ENCODE data around the gene TNFRSF1A. TPM values are rescaled to one million over a fixed set of nuclear protein-coding genes. Genes with fewer than 3 reads are reported as not detected.
"Not testable (repeated sequence)": the region's sequence is repeated elsewhere in the genome, so short reads cannot be mapped to it uniquely, and the experiment has no call there.

Gene TNFRSF1A
- total and polyA plus RNA-seq, 5 donors from 2014 or later = 25.6 to 39.5 (median 34.0) TPM

DNA sequence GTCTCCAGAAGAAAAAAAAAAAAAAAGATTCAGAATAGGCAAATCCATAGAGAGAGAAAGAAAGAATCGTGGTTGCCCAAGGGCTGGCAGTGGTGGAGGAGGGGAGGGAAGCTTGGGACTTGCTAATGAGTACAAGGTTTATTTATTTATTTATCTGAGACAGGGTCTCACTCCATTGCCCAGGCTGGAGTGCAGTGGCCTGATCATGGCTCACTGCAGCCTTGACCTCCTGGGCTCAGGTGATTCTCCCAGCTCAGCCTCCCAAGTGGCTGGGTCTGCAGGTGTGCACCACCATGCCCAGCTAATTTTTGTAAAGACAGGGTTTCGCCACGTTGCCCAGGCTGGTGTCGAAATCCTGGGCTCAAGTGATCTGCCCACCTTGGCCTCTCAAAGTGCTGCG, 9.7 kb upstream of the TNFRSF1A start:
- no peaks in the 10 kb centered on the region for H3K36me3 Mint-ChIP-seq
- no peak for ATAC-seq (ENCODE audit: low read depth in 2 of 2)

DNA sequence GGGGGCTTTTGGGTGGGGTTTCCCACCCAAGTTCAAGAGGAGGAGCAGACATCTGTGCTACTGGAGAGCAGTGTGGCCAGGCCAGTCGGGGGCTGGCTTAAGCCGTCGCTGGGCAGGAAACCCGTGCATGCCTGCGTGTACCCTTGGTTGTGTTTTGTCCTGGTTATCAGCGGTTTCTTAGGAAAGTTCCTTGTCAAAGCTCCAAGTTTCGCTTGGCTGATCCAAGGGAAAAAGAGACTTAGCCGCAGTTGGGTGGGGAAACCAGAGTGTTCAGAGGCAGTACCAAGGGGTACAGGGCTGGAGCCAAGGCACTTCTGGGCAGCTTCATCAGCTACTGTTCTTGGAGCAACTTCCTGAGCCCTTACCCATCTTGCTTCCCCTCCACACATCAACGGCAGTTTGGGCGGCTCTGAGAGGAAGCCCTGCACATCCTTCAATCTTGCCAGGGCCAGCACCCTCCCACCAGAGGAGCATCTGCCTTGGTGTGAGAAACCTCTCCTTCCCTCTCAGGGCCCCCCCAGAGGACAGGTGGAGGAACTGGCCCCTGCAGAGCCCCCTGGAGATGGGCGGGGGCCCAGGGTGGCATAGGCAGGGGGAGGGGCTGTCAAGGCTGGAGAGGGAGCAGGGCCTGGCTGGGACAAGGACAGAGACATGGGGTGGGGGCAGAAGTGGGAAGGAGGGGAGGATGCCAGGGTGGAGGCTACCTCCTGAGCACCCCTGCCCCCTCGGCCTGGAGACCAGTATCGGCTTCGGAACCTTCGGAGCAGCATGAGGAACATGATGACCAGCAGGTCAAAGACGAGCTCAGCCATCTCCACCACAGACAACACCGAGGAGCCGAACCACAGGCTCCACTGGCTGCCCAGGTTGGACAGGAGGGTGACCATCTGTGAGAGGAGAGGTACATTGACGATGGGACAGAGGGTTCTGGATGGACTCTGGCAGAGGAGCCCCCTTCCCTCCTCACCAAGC, 5.8 kb upstream of the TNFRSF1A start:
- H3K4me1 ChIP-seq (ENCODE audit: control insufficient read depth, insufficient read depth, low read length, poor library complexity, severe bottlenecking) = peaks cover 24% of the 10 kb centered on the region
- peaks cover 5 to 43% (median 21%) of the 10 kb centered on the region in 4 donors for H3K4me1 Mint-ChIP-seq
- peaks cover 4% of the 10 kb centered on the region for H3K27me3 Mint-ChIP-seq
- H3K27ac ChIP-seq (ENCODE audit: insufficient read depth, low read length, poor library complexity, severe bottlenecking) = no peak overlapping the region
- H3K27me3 ChIP-seq (ENCODE audit: control insufficient read depth, insufficient read depth, low read length) = no peaks in the 10 kb centered on the region
- ATAC-seq (ENCODE audit: low read depth in 2 of 2) (no peak), DNase-seq (peak in 1 of 3 donors; percentile 53)
- no peaks in the 10 kb centered on the region for H3K9me3 Mint-ChIP-seq
- no peak overlapping the region for H3K4me3 ChIP-seq (ENCODE audit: low read depth, low read length)
- no peaks in the 10 kb centered on the region for H3K36me3 ChIP-seq (ENCODE audit: control insufficient read depth, insufficient read depth, low read length)
- H3K27ac Mint-ChIP-seq = peak overlapping the region in 1 of 3 donors; percentile 83
- H3K9me3 ChIP-seq (ENCODE audit: control insufficient read depth in 2 of 2, low read length in 2 of 2) = no peaks in the 10 kb centered on the region
- peak overlapping the region in 1 of 4 donors; percentile 33 for H3K4me3 Mint-ChIP-seq
- no peaks in the 10 kb centered on the region for H3K36me3 Mint-ChIP-seq

More for the DNA sequence above, 9.7 kb upstream of the TNFRSF1A start:
- H3K4me1 Mint-ChIP-seq = peaks cover 0 to 21% (median 8%) of the 10 kb centered on the region in 4 donors
- no peak overlapping the region for H3K27ac ChIP-seq (ENCODE audit: insufficient read depth, low read length, poor library complexity, severe bottlenecking)
- peaks cover 3% of the 10 kb centered on the region for H3K4me1 ChIP-seq (ENCODE audit: control insufficient read depth, insufficient read depth, low read length, poor library complexity, severe bottlenecking)
- H3K4me3 ChIP-seq (ENCODE audit: low read depth, low read length) = no peak overlapping the region
- peak overlapping the region in 1 of 3 donors; percentile 20 for H3K27ac Mint-ChIP-seq
- H3K9me3 Mint-ChIP-seq = peaks cover 0 to 2% (median 0%) of the 10 kb centered on the region in 7 donors
- H3K36me3 ChIP-seq (ENCODE audit: control insufficient read depth, insufficient read depth, low read length) = no peaks in the 10 kb centered on the region
- H3K9me3 ChIP-seq (ENCODE audit: control insufficient read depth in 2 of 2, low read length in 2 of 2) = no peaks in the 10 kb centered on the region
- peaks cover 14% of the 10 kb centered on the region for H3K27me3 Mint-ChIP-seq
- H3K27me3 ChIP-seq (ENCODE audit: control insufficient read depth, insufficient read depth, low read length) = peaks cover under 1% of the 10 kb centered on the region
- H3K4me3 Mint-ChIP-seq = no peak overlapping the region
- DNase-seq = no peak

DNA sequence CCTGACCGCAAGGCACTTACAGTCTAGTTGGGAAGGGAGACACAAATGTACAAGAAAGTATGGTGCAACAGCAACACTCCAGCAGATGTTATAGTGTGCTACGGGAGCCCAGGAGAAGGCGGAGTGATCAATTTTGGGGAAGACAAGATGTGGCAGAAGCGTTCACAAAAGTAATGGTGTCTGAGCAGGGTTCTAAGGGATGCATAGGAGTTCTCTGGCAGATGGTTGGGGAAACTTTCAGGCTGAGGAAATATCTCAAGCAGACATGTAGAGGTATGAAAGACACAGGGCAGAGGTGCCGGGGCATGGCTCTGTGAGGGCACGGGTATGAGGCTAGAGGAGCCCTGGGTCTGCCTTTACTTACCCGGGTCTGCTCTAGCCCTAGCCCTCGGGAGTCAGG, 5.1 kb upstream of the TNFRSF1A start:
- no peak for DNase-seq
- Histone ChIP-seq H3K4me1 (ENCODE audit: control insufficient read depth, insufficient read depth, low read length, poor library complexity, severe bottlenecking) (peaks cover 32% of the 10 kb centered on the region), H3K9me3 (ENCODE audit: control insufficient read depth in 2 of 2, low read length in 2 of 2) (no peaks in the 10 kb centered on the region), H3K27ac (ENCODE audit: insufficient read depth, low read length, poor library complexity, severe bottlenecking) (no peak overlapping the region), H3K4me3 (ENCODE audit: low read depth, low read length) (no peak overlapping the region), H3K27me3 (ENCODE audit: control insufficient read depth, insufficient read depth, low read length) (no peaks in the 10 kb centered on the region), H3K36me3 (ENCODE audit: control insufficient read depth, insufficient read depth, low read length) (no peaks in the 10 kb centered on the region)
- Mint-ChIP-seq H3K4me3 (peak overlapping the region in 1 of 4 donors; percentile 33), H3K27me3 (no peaks in the 10 kb centered on the region), H3K9me3 (no peaks in the 10 kb centered on the region), H3K27ac (peak overlapping the region in 2 of 3 donors; percentile 43 to 83), H3K36me3 (no peaks in the 10 kb centered on the region), H3K4me1 (peaks cover 5 to 51% (median 28%) of the 10 kb centered on the region in 4 donors)
- ATAC-seq (ENCODE audit: low read depth in 2 of 2) = no peak

DNA sequence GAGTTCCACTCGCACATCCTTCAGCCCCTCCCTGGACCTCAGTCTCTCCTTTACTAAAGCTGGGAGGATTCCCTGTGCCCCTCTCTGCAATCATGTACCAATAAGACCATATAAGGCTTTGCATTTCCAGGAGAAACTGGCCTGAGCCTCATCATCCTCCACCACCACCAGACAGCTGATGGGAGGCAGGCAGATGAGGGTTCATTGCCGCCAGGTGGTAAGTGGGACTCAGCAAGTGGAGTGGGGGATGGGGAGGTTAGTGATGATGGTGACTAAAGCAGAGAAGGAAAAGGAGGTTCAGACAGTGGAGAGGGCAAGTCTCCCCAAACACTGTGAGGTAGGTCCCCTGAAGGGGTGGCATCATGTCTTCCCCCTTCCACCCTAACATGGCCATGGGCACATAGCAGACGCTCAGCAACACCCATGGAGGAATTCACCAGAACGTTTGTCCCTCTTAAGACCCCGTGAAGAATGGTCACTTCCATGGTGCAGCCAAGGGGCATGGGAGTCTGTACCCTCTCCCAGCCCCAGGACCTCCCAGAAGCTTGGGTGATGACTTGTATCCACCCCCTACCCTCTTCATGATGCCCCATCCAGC, 4.5 kb upstream of the TNFRSF1A start:
- Mint-ChIP-seq H3K36me3 (no peaks in the 10 kb centered on the region), H3K27me3 (no peaks in the 10 kb centered on the region), H3K9me3 (no peaks in the 10 kb centered on the region), H3K27ac (peak overlapping the region; percentile 43 to 86 (median 83)), H3K4me3 (peak overlapping the region in 1 of 4 donors; percentile 84), H3K4me1 (peaks cover 5 to 54% (median 29%) of the 10 kb centered on the region in 4 donors)
- H3K4me1 ChIP-seq (ENCODE audit: control insufficient read depth, insufficient read depth, low read length, poor library complexity, severe bottlenecking) = peaks cover 32% of the 10 kb centered on the region
- DNase-seq (no peak), ATAC-seq (ENCODE audit: low read depth in 2 of 2) (no peak)
- no peak overlapping the region for H3K4me3 ChIP-seq (ENCODE audit: low read depth, low read length)
- no peaks in the 10 kb centered on the region for H3K27me3 ChIP-seq (ENCODE audit: control insufficient read depth, insufficient read depth, low read length)
- no peaks in the 10 kb centered on the region for H3K36me3 ChIP-seq (ENCODE audit: control insufficient read depth, insufficient read depth, low read length)
- no peaks in the 10 kb centered on the region for H3K9me3 ChIP-seq (ENCODE audit: control insufficient read depth in 2 of 2, low read length in 2 of 2)
- no peak overlapping the region for H3K27ac ChIP-seq (ENCODE audit: insufficient read depth, low read length, poor library complexity, severe bottlenecking)

DNA sequence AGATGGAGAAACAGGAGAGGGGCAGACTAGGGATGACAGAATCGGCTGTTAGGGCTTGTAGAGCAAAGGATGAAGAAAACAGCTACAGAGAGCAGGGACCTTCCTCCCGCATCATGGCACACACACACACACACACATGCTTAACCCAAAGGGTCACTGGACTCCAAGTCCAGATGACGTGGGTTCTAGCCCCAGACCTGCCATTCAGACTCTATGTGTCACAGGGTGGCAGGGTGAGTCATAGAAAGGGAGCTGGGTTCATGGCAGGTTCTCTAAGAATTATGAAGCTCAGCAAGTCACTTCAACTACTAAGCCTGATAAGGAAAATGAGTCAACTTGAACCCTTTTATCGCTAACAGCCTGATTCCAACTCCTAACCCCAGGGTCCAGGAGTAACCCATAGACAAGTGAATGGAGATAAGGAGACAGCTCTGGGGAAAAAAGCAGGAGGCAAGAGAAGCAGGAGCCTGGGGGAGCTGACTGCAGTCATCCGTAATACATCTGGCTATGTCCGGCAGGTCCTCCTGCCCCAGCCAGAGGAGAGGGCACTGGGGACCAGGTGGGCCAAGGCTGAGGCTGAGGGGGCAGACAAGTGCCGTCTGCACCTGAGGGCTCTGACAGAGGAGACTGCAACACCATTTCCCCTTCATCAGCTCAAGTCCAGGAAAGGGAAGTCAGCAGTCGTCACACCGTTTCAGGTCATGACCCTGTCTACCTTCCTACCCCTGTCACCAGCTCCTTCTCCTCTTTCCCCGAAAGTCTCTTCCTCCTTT, 3.6 kb upstream of the TNFRSF1A start:
- H3K9me3 Mint-ChIP-seq = no peaks in the 10 kb centered on the region
- peak overlapping the region; percentile 21 to 84 (median 55) for H3K4me3 Mint-ChIP-seq
- H3K27ac ChIP-seq (ENCODE audit: insufficient read depth, low read length, poor library complexity, severe bottlenecking) = no peak overlapping the region
- no peaks in the 10 kb centered on the region for H3K27me3 ChIP-seq (ENCODE audit: control insufficient read depth, insufficient read depth, low read length)
- ATAC-seq (ENCODE audit: low read depth in 2 of 2) (peak; percentile 49 to 61), DNase-seq (peak in 1 of 3 donors; percentile 57)
- no peaks in the 10 kb centered on the region for H3K36me3 Mint-ChIP-seq
- H3K27ac Mint-ChIP-seq = peak overlapping the region; percentile 38 to 86 (median 76)
- H3K36me3 ChIP-seq (ENCODE audit: control insufficient read depth, insufficient read depth, low read length) = no peaks in the 10 kb centered on the region
- peaks cover 5 to 54% (median 28%) of the 10 kb centered on the region in 4 donors for H3K4me1 Mint-ChIP-seq
- H3K4me3 ChIP-seq (ENCODE audit: low read depth, low read length) = no peak overlapping the region
- peaks cover 32% of the 10 kb centered on the region for H3K4me1 ChIP-seq (ENCODE audit: control insufficient read depth, insufficient read depth, low read length, poor library complexity, severe bottlenecking)
- no peaks in the 10 kb centered on the region for H3K27me3 Mint-ChIP-seq
- H3K9me3 ChIP-seq (ENCODE audit: control insufficient read depth in 2 of 2, low read length in 2 of 2) = no peaks in the 10 kb centered on the region

DNA sequence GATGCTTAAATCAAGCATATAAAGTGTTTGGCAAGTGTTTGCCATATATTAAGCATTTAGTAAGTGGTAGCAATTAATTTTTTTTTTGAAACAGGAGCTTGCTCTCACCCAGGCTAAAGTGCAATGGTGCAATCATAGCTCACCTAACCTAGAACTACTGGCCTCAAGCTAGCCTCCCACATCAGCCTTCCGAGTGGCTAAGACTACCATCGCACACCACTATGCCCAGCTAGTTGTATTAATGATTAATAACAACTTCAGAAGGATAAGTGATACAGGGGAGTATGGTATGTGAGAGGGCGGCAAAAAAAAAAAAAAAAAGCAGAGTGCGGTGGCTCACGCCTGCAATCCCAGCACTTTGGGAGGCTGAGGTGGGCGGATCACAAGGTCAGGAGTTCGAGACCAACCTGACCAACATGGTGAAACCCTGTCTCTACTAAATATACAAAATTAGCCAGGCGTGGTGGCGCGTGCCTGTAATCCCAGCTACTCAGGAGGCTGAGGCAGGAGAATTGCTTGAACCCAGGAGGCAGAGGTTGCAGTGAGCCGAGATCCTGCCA, 2.3 kb upstream of the TNFRSF1A start:
- not testable (repeated sequence) for H3K27me3 ChIP-seq (ENCODE audit: control insufficient read depth, insufficient read depth, low read length); H3K9me3 Mint-ChIP-seq
- peaks cover 5 to 54% (median 28%) of the 10 kb centered on the region in 4 donors for H3K4me1 Mint-ChIP-seq

DNA sequence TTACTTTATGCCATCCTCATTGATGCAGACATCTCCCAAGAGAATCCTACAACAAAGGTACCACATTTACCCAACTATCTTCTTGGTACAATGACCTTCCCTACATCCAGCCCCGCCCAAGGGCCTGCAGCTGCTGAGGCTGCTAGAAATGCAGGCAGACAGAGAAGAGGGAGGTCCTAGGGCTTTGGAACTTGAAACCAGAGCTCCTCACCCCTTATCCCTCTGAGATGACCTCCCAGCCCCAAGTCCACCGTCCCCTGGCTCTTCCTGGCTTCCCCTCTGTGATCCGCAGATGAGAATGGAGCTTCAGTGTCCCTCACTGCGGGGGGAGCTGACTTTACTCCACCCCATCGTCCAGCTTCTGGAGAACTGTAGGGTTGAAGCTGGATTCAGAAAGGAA, 1.6 kb upstream of the TNFRSF1A start:
- ATAC-seq (ENCODE audit: low read depth in 2 of 2) (no peak), DNase-seq (no peak)
- H3K27me3 Mint-ChIP-seq = no peaks in the 10 kb centered on the region
- H3K4me1 ChIP-seq (ENCODE audit: control insufficient read depth, insufficient read depth, low read length, poor library complexity, severe bottlenecking) = peaks cover 51% of the 10 kb centered on the region
- no peak overlapping the region for H3K4me3 ChIP-seq (ENCODE audit: low read depth, low read length)
- peaks cover 5 to 53% (median 28%) of the 10 kb centered on the region in 4 donors for H3K4me1 Mint-ChIP-seq
- H3K9me3 Mint-ChIP-seq = no peaks in the 10 kb centered on the region
- H3K36me3 Mint-ChIP-seq = no peaks in the 10 kb centered on the region
- no peaks in the 10 kb centered on the region for H3K36me3 ChIP-seq (ENCODE audit: control insufficient read depth, insufficient read depth, low read length)
- H3K27ac Mint-ChIP-seq = no peak overlapping the region
- H3K27ac ChIP-seq (ENCODE audit: insufficient read depth, low read length, poor library complexity, severe bottlenecking) = no peak overlapping the region
- no peaks in the 10 kb centered on the region for H3K27me3 ChIP-seq (ENCODE audit: control insufficient read depth, insufficient read depth, low read length)
- no peak overlapping the region for H3K4me3 Mint-ChIP-seq
- no peaks in the 10 kb centered on the region for H3K9me3 ChIP-seq (ENCODE audit: control insufficient read depth in 2 of 2, low read length in 2 of 2)

More for the DNA sequence above, 2.3 kb upstream of the TNFRSF1A start:
- DNase-seq; ATAC-seq (ENCODE audit: low read depth in 2 of 2); H3K4me3 Mint-ChIP-seq; H3K36me3 Mint-ChIP-seq; H3K27ac Mint-ChIP-seq; H3K4me3 ChIP-seq (ENCODE audit: low read depth, low read length); H3K27me3 Mint-ChIP-seq; H3K9me3 ChIP-seq (ENCODE audit: control insufficient read depth in 2 of 2, low read length in 2 of 2); H3K36me3 ChIP-seq (ENCODE audit: control insufficient read depth, insufficient read depth, low read length); H3K27ac ChIP-seq (ENCODE audit: insufficient read depth, low read length, poor library complexity, severe bottlenecking): not testable (repeated sequence)
- peaks cover 44% of the 10 kb centered on the region for H3K4me1 ChIP-seq (ENCODE audit: control insufficient read depth, insufficient read depth, low read length, poor library complexity, severe bottlenecking)

All from CD4-positive, CD25-positive, alpha-beta regulatory T cell (primary cell).